H1 (cell line): ENCODE results near the gene GP5. TPM values are rescaled to one million over a fixed set of nuclear protein-coding genes. Genes with fewer than 3 reads are reported as not detected.

Experiments used
- ASH2L ChIP-seq: fragments of 200-600, 300-600 bp; sonication (generic); IDR thresholded peaks from one replicate; pipeline ENCODE4 v1.7.1; 2017; ENCODE audit warnings: low read length
- CEBPB ChIP-seq: IDR thresholded peaks from 2 replicates; pipeline ENCODE4 v1.6.1; 2012; ENCODE audit warnings: low read depth, low read length
- JUN ChIP-seq: IDR thresholded peaks from 2 replicates; pipeline ENCODE4 v1.6.1; 2011; ENCODE audit warnings: low read depth, mild to moderate bottlenecking, improper control_type of control experiment, low read length
- RNF2 ChIP-seq: fragments of 200-900, 300-1000 bp; sonication (generic); IDR thresholded peaks from 2 replicates; pipeline ENCODE4 v1.7.1; 2016; ENCODE audit warnings: borderline replicate concordance, low read depth, mild to moderate bottlenecking, antibody characterized with exemption, low read length; ENCODE audit not compliant: poor library complexity, severe bottlenecking; ENCODE audit errors: missing control alignments
- SIRT6 ChIP-seq: IDR thresholded peaks from one replicate; pipeline ENCODE4 v1.7.1; 2012; ENCODE audit warnings: low read length, inconsistent platforms
- SP1 ChIP-seq: IDR thresholded peaks from 2 replicates; pipeline ENCODE4 v1.6.1; 2011; ENCODE audit warnings: low read depth, low read length
- SP2 ChIP-seq: IDR thresholded peaks from 2 replicates; pipeline ENCODE4 v1.6.1; 2012; ENCODE audit warnings: mild to moderate bottlenecking, low read length, inconsistent platforms
- SP4 ChIP-seq: IDR thresholded peaks from 2 replicates; pipeline ENCODE4 v1.6.1; 2012; ENCODE audit warnings: low read length, inconsistent platforms
- SRF ChIP-seq: IDR thresholded peaks from 2 replicates; pipeline ENCODE4 v1.6.1; 2011; ENCODE audit warnings: mild to moderate bottlenecking, low read depth, low read length, moderate library complexity
- SUZ12 ChIP-seq: fragments of 200-600 bp; sonication (generic); IDR thresholded peaks from 2 replicates; pipeline ENCODE4 v1.6.1; 2012; ENCODE audit warnings: mild to moderate bottlenecking, inconsistent platforms, low read length, moderate library complexity, mixed read lengths
- polyA plus RNA-seq, 7 experiments: library from polyadenylated mRNA; depleted of rRNA in 3 of 7; stranded (reverse) in 5 of 7; unstranded in 2 of 7; fragments of >200 nt in 5 of 7; fragments of 200-250 nt in 2 of 7; gene quantifications; 1 replicate in 5 of 7; 2 replicates in 1 of 7; 4 replicates in 1 of 7; pipeline versions ENCODE4 v1.2.1 to v1.2.3, GENCODE V29; 2011 to 2013; ENCODE audit warnings: missing spikeins in 2 of 7, mixed read lengths in 2 of 7
- total RNA-seq: library from RNA; stranded (reverse); fragmentation: NEBNext Ultra II Directional; extraction: Animal tissue kit (Norgen Biotek cat#: 25700); gene quantifications from 2 replicates; pipeline ENCODE4 v1.2.1, GENCODE V29; 2021

The GP5 gene
- total and polyA plus RNA-seq, 2 of the 8 experiments (the other 6 are each of a cell fraction or from before 2014, with no cell fraction given) = 0.13 to 0.14 TPM

- no peak for TF ChIP-seq ASH2L
- no peak for TF ChIP-seq SP2
- TF ChIP-seq JUN = no peak
- TF ChIP-seq SRF = no peak
- peak; percentile 89 for TF ChIP-seq SUZ12
- no peak for TF ChIP-seq SP1
- no peak for TF ChIP-seq CEBPB
- no peak for TF ChIP-seq SIRT6
- no peak for TF ChIP-seq SP4
- TF ChIP-seq RNF2 = no peak
- TF ChIP-seq, all 59 proteins: peak for 3
Measured at GRCh38 chr3:194397757-194398312, 1.2 kb downstream of the GP5 start (continued).
